SK-N-MC (cell line): Measurements from ENCODE around the gene RAET1E.
"Not testable (repeated sequence)": the region's sequence is repeated elsewhere in the genome, so short reads cannot be mapped to it uniquely, and the experiment has no call there.

Experiments
- DNase-seq: peaks from one replicate; pipeline ENCODE4 v3.0.0-alpha.2; 2011; ENCODE audit warnings: low read depth, low spot score
- H3K27ac ChIP-seq: fragments of 200-600 bp; sonication (generic); 2 replicates; pipeline ENCODE4 v1.5.1; 2016; ENCODE audit warnings: mixed run types
- H3K36me3 ChIP-seq: fragments of 200-600 bp; sonication (generic); 2 replicates; pipeline ENCODE4 v1.6.1; 2017; ENCODE audit warnings: antibody characterized with exemption, low read length, mixed read lengths; ENCODE audit not compliant: insufficient read depth
- H3K4me3 ChIP-seq: fragments of 200-600 bp; sonication (generic); 2 replicates; pipeline ENCODE4 v1.5.1; 2016
- H3K9ac ChIP-seq: fragments of 200-600 bp; sonication (generic); 2 replicates; pipeline ENCODE4 v1.8.0; 2017; ENCODE audit warnings: mixed run types, mixed read lengths; ENCODE audit not compliant: insufficient read length
- H3K9me3 ChIP-seq: fragments of 200-600 bp; sonication (generic); 2 replicates; pipeline ENCODE4 v1.6.1; 2017; ENCODE audit warnings: low read depth, mild to moderate bottlenecking, antibody characterized with exemption, low read length, moderate library complexity, mixed read lengths
- EZH2 ChIP-seq: fragments of 200-600 bp; sonication (generic); IDR thresholded peaks from one replicate; pipeline ENCODE4 v1.6.1; 2017; ENCODE audit warnings: antibody characterized with exemption
- FOXP2 ChIP-seq: optimal IDR thresholded peaks from 2 replicates; pipeline ENCODE3; 2011; ENCODE audit warnings: mild to moderate bottlenecking, moderate library complexity; ENCODE audit not compliant: insufficient read depth; ENCODE audit errors: extremely low read length, control extremely low read depth
- POLR2AphosphoS5 ChIP-seq: IDR thresholded peaks from 2 replicates; pipeline ENCODE4 v1.6.1; 2012; ENCODE audit warnings: mild to moderate bottlenecking, low read depth, low read length, borderline replicate concordance

Gene RAET1E

DNA sequence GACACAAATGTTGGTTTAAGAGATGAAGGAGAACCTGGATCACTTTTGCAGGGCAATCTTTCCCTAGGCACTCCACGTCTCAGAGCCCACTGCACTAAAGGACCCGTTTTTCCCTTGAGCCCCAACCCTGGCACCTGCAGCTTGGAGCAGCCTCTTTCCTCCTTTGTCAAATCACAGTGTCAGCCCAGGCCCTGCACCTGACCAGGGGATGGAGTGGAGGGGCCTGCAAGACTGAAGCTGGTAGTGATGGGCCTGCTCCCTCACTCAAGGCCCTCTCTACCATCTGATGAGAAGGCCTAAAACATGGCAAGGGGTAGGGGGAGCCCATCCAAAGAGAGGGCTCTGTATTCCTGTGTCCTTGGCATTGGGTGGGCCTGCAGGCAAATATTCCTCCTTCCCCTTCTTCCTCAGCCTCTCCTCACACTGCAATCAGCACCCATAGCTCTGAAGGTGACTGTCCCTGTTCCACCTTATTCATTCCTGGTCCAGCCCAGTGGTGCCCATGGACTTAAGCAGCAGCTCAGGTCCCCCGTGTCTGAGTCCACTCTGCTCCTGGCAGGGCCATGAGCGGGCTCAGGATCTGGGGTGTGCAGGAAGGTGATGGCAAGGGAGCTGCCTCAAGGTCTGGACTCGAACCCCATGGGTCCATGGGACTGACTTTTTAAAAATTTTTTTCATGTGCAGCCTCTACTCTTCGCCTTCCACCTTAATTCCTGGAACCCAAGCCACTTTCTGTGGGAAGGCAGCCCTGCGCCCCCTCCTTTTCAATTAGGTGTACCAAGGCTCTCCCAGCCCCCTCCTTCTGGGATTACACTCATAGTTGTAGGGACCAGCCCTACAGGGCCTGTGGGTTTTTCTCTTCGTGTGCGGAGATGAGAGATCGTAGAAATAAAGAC lies 18.3 kb upstream of the RAET1E start:
- TF ChIP-seq POLR2AphosphoS5 (no peak), EZH2 (no peak), FOXP2 (no peak)
- no peaks in the 10 kb centered on the region for H3K36me3 ChIP-seq
- H3K4me3 ChIP-seq, result no peak overlapping the region
- H3K27ac ChIP-seq, result no peak overlapping the region
- DNase-seq, result no peak
- no peaks in the 10 kb centered on the region for H3K9me3 ChIP-seq
- H3K9ac ChIP-seq, result no peak overlapping the region

DNA sequence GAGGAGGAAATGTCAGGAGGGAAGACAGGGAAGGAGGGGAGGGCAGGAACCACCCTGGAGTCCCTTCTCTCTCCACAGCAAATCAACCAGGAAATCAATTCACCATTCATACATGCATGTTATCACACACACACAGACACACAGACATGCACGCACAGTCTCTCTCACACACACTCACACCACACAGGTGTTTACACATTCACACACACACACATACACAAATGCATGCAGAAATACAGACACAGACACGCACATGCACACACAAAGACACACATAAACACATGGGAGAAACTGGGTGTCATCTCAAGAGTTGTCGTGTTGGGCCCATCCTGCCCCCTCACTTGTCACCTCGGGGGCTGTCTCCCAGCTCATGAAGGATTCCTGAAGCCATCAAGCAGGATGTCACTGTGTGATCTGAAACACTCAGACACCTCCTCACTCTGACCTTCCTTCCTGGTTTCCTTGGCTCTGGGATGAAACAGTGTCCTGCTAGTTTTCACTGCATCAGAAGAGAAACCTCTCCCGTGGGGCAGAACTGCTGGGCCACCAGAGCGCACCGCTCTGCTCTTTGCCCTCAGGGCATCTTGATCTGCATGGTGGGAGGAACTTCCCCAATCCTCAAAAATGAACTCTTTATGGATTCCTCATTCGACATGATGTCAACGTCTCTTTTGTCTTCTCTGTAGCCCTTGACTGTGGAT lies 15.8 kb upstream of the RAET1E start:
- no peak for TF ChIP-seq POLR2AphosphoS5
- TF ChIP-seq EZH2, result no peak
- no peak for TF ChIP-seq FOXP2
- DNase-seq, result no peak
- Histone ChIP-seq H3K36me3 (no peaks in the 10 kb centered on the region), H3K9ac (no peak overlapping the region), H3K27ac (no peak overlapping the region), H3K9me3 (no peaks in the 10 kb centered on the region), H3K4me3 (no peak overlapping the region)

GRCh38 chr6:149913085-149913484 lies 15.2 kb upstream of the RAET1E start:
- Histone ChIP-seq H3K36me3 (no peaks in the 10 kb centered on the region), H3K27ac (no peak overlapping the region), H3K9me3 (no peaks in the 10 kb centered on the region), H3K9ac (no peak overlapping the region), H3K4me3 (no peak overlapping the region)
- TF ChIP-seq POLR2AphosphoS5, result no peak
- TF ChIP-seq EZH2, result no peak
- TF ChIP-seq FOXP2, result no peak
- DNase-seq, result no peak

DNA sequence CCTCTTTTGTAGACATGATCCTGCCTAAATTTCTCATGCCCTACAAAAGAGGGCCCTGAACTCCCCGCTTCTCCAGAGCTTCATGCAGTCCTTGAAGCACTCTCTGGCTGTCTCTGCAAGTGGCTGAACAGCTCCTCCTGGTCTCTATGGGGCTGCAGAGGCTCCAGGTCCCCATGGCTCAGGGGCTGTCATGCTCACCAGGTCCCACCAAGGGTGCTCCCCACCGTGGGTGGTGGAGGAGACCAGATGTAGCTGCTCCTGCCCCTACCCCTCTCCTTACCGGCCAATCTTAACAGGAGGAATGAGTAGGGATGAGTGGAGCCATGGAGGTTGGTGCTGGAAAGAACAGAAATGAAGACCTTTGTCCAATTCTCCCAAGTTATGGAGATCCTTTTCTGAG lies 14.8 kb upstream of the RAET1E start:
- H3K36me3 ChIP-seq, H3K9ac ChIP-seq, H3K27ac ChIP-seq, DNase-seq, H3K9me3 ChIP-seq, H3K4me3 ChIP-seq: not testable (repeated sequence)

- Histone ChIP-seq H3K27ac (no peak overlapping the region), H3K9me3 (no peaks in the 10 kb centered on the region), H3K36me3 (no peaks in the 10 kb centered on the region), H3K9ac (no peak overlapping the region), H3K4me3 (no peak overlapping the region)
- DNase-seq, result no peak
- TF ChIP-seq FOXP2 (no peak), POLR2AphosphoS5 (no peak), EZH2 (no peak)
Observed at GRCh38 chr6:149910721-149911151, 12.8 kb upstream of the RAET1E start.

GRCh38 chr6:149909701-149910470 lies 12.0 kb upstream of the RAET1E start:
- Histone ChIP-seq H3K4me3 (no peak overlapping the region), H3K27ac (no peak overlapping the region), H3K9ac (no peak overlapping the region), H3K9me3 (no peaks in the 10 kb centered on the region), H3K36me3 (no peaks in the 10 kb centered on the region)
- TF ChIP-seq POLR2AphosphoS5 (no peak), EZH2 (no peak), FOXP2 (no peak)
- no peak for DNase-seq

GRCh38 chr6:149908480-149908879 lies 10.6 kb upstream of the RAET1E start:
- not testable (repeated sequence) for H3K4me3 ChIP-seq, H3K9ac ChIP-seq, DNase-seq, H3K36me3 ChIP-seq, H3K27ac ChIP-seq, H3K9me3 ChIP-seq

DNA sequence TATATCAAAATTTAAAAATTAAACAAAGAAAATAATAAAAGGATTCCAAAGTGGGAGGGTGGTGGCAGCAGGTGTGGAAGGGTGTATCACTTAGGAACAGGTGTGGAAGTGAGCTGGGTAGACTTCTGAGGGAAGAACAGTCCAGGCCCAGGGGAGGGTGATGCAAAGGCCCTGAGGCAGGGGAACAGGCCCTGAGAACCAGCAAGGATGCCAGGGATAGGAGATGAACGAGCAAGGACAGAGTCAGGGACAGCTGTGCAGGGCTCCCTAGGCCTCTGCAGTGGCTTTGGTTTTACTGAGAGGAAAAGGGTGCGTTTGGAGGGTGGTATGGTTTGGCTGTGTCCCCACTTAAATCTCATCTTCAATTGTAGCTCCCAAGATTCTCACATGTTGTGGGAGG lies 9.4 kb upstream of the RAET1E start:
- Histone ChIP-seq H3K36me3 (no peaks in the 10 kb centered on the region), H3K4me3 (no peak overlapping the region), H3K9ac (no peak overlapping the region), H3K9me3 (no peaks in the 10 kb centered on the region), H3K27ac (no peak overlapping the region)
- DNase-seq, result no peak
- TF ChIP-seq FOXP2, result no peak
- TF ChIP-seq EZH2, result no peak
- TF ChIP-seq POLR2AphosphoS5, result no peak

DNA sequence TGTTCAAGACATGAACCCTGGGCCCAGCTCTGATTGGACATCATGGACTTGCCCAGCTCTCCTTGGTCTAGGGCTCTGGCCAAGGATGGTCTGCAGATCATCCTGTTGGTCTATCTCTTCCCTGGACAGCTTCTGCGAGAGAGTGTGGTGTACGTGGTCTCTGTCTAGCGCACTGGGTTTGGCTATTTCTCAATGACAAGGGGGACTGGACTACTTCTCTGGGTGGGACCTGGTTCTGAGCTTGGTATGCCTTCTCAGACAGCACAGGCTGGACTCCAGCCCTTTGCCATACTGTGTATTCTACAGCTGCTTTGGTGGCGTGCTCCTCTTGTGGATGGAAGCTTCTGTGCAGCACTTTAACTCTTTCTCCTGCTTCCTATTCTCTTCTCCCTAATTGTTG lies 8.5 kb upstream of the RAET1E start:
- no peak for TF ChIP-seq POLR2AphosphoS5
- TF ChIP-seq FOXP2, result no peak
- TF ChIP-seq EZH2, result no peak
- H3K36me3 ChIP-seq, result no peaks in the 10 kb centered on the region
- no peak overlapping the region for H3K27ac ChIP-seq
- H3K9ac ChIP-seq, result no peak overlapping the region
- no peak for DNase-seq
- no peak overlapping the region for H3K4me3 ChIP-seq
- H3K9me3 ChIP-seq, result no peaks in the 10 kb centered on the region
